Ishikawa (cell line): ENCODE results near the gene MCF2L2.

ENCODE experiments used
- CEBPB ChIP-seq: IDR thresholded peaks from 2 replicates; pipeline ENCODE4 v1.6.1; 2012
- CREB1 ChIP-seq: IDR thresholded peaks from 2 replicates; pipeline ENCODE4 v1.6.1; 2012; ENCODE audit warnings: low read depth
- EGR1 ChIP-seq: IDR thresholded peaks from 2 replicates; pipeline ENCODE4 v1.6.1; 2012
- EP300 ChIP-seq: IDR thresholded peaks from 2 replicates; pipeline ENCODE4 v1.6.1; 2012; ENCODE audit warnings: borderline replicate concordance
- FOXM1 ChIP-seq: IDR thresholded peaks from 2 replicates; pipeline ENCODE4 v1.6.1; 2012; ENCODE audit warnings: low read depth, borderline replicate concordance
- NFIC ChIP-seq: IDR thresholded peaks from 2 replicates; pipeline ENCODE4 v1.6.1; 2012
- RAD21 ChIP-seq: IDR thresholded peaks from 2 replicates; pipeline ENCODE4 v1.6.1; 2012; ENCODE audit warnings: low read depth
- TAF1 ChIP-seq: IDR thresholded peaks from 2 replicates; pipeline ENCODE4 v1.6.1; 2012; ENCODE audit warnings: low read depth, mild to moderate bottlenecking
- TCF12 ChIP-seq: IDR thresholded peaks from 2 replicates; pipeline ENCODE4 v1.6.1; 2012; ENCODE audit warnings: low read depth
- TEAD4 ChIP-seq: IDR thresholded peaks from 2 replicates; pipeline ENCODE4 v1.6.1; 2012
- YY1 ChIP-seq: IDR thresholded peaks from 2 replicates; pipeline ENCODE4 v1.6.1; 2012; ENCODE audit warnings: low read depth
- ZBTB7A ChIP-seq: IDR thresholded peaks from 2 replicates; pipeline ENCODE4 v1.6.1; 2012; ENCODE audit warnings: low read depth
- TF ChIP-seq, protein P1 (sequence below): IDR thresholded peaks from 2 replicates; pipeline ENCODE4 v1.6.1; 2012
- TF ChIP-seq, protein P2 (sequence below): IDR thresholded peaks from 2 replicates; pipeline ENCODE4 v1.6.1; 2012
- TF ChIP-seq, protein P3 (sequence below): IDR thresholded peaks from 2 replicates; pipeline ENCODE4 v1.6.1; 2012; ENCODE audit warnings: low read depth, mild to moderate bottlenecking

The MCF2L2 gene

DNA sequence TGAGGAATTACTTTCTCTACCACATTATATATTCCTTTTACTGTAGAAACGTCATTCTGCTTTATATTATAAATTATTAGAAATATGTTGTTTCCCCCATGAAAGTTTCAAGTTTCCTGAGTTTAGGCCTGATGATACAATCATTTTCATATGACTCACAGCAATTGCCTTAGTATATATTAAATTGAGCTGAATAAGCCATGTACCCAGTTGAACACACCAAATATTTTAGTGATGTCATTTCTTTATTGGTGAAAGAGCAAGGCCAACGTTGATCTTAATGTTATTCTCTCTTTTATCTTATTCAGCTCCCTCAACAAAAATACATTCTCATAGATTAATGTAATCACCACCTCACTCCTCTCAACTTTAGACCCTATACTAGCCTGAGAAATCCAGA, 144.5 kb downstream of the MCF2L2 start:
- TF ChIP-seq EP300 (no peak), ZBTB7A (no peak), CREB1 (no peak), FOXM1 (no peak)
- TF ChIP-seq, protein P1, sequence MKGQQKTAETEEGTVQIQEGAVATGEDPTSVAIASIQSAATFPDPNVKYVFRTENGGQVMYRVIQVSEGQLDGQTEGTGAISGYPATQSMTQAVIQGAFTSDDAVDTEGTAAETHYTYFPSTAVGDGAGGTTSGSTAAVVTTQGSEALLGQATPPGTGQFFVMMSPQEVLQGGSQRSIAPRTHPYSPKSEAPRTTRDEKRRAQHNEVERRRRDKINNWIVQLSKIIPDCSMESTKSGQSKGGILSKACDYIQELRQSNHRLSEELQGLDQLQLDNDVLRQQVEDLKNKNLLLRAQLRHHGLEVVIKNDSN: no peak

DNA sequence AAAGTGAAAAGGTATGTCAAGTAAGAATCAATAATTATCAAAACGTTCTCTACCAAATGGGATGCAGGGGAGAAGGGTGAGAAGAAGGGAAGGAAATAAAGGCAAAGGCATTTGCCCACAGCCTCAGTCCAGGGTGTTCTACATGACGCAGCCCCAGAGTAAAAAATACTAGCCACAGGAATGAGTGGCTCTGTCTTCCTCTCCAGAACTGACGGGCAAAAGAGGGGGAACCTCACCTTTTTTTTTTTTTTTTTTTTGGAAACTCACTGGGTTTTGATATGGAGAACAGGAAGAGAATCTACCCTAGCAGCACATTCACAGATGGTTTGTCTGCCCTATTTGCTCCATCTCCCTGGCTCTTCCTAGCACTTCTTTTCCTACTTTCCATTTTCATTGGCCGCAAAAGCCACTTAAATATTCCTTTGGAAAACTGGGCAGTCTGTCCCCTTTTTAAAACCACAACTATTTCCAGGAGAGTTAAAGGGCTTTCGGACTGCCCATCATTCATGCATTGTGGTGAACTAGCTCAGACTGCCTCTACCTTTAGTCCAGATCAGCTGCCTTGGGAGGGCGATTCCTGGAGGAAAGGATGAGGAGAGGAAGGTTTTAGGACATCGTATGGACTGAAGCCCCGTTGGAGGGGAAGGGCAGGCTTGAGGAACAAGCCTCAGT, 147.2 kb downstream of the MCF2L2 start:
- TF ChIP-seq FOXM1 (no peak), ZBTB7A (no peak), YY1 (no peak), TEAD4 (no peak), TAF1 (no peak), CREB1 (no peak), RAD21 (no peak), TCF12 (no peak), EP300 (no peak), CEBPB (no peak)
- TF ChIP-seq, protein P2, sequence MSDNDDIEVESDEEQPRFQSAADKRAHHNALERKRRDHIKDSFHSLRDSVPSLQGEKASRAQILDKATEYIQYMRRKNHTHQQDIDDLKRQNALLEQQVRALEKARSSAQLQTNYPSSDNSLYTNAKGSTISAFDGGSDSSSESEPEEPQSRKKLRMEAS: no peak

DNA sequence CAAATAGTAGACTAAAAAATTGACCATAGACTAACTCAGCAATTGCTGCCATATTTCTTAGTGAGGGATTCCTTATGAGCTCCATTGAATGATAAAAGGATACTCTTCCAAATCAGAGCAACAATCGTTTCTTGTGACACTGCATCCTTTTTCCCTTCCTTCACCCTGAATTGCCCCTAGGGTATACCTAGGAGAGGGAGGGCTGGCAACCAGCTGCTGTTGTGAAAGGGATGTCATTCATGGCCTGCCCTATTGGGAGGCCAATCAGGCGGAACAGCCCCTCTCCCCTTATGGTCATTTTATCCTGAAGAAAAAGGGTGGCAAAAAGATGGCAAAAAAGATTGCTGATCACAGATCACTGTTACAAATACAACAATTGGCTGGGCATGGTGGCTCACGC, 149.0 kb downstream of the MCF2L2 start:
- no peak for TF ChIP-seq TEAD4
- TF ChIP-seq EGR1: no peak
- no peak for TF ChIP-seq NFIC
- TF ChIP-seq, protein P3, sequence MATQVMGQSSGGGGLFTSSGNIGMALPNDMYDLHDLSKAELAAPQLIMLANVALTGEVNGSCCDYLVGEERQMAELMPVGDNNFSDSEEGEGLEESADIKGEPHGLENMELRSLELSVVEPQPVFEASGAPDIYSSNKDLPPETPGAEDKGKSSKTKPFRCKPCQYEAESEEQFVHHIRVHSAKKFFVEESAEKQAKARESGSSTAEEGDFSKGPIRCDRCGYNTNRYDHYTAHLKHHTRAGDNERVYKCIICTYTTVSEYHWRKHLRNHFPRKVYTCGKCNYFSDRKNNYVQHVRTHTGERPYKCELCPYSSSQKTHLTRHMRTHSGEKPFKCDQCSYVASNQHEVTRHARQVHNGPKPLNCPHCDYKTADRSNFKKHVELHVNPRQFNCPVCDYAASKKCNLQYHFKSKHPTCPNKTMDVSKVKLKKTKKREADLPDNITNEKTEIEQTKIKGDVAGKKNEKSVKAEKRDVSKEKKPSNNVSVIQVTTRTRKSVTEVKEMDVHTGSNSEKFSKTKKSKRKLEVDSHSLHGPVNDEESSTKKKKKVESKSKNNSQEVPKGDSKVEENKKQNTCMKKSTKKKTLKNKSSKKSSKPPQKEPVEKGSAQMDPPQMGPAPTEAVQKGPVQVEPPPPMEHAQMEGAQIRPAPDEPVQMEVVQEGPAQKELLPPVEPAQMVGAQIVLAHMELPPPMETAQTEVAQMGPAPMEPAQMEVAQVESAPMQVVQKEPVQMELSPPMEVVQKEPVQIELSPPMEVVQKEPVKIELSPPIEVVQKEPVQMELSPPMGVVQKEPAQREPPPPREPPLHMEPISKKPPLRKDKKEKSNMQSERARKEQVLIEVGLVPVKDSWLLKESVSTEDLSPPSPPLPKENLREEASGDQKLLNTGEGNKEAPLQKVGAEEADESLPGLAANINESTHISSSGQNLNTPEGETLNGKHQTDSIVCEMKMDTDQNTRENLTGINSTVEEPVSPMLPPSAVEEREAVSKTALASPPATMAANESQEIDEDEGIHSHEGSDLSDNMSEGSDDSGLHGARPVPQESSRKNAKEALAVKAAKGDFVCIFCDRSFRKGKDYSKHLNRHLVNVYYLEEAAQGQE: no peak
- TF ChIP-seq, protein P2: no peak
- TF ChIP-seq, protein P1: no peak
- TF ChIP-seq EP300: no peak
- TF ChIP-seq CEBPB: no peak
- TF ChIP-seq RAD21: no peak
- TF ChIP-seq CREB1: no peak
- no peak for TF ChIP-seq TCF12
- TF ChIP-seq ZBTB7A: no peak
- TF ChIP-seq YY1: no peak

DNA sequence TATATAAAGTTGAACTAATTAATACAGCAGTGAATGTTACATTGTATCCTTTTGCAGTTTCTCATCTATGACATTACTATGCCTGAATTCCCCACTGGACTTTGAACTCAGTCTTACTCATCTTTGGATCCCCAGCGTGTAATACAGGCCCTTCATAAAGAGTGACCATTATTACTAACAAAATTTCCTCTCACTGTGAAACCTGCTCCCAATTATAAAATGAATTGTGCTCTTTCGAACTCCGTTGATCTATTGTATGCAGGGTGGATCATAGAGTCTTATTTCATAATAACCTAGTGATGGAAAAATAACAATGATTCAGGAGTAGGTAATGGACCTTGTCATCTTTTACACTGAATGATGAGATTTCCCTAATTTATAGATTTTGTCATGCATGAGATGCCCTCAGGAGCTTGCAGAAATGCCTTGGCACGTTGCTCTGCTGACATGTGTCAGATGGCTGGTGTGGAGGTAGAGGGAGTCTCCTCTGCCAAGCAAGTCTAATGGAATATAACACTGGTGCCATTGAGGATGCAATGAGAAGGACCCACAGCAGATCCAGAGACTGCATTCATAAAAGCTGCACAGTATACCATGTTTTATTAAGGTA, 149.8 kb downstream of the MCF2L2 start:
- TF ChIP-seq NFIC: no peak
- TF ChIP-seq YY1: no peak
- no peak for TF ChIP-seq ZBTB7A
- TF ChIP-seq EGR1: no peak
- TF ChIP-seq CEBPB: no peak
- no peak for TF ChIP-seq TEAD4
- no peak for TF ChIP-seq CREB1
- TF ChIP-seq, protein P1: no peak
- TF ChIP-seq, protein P3: no peak
- no peak for TF ChIP-seq EP300
- no peak for TF ChIP-seq RAD21
- TF ChIP-seq TAF1: no peak
- no peak for TF ChIP-seq TCF12

DNA sequence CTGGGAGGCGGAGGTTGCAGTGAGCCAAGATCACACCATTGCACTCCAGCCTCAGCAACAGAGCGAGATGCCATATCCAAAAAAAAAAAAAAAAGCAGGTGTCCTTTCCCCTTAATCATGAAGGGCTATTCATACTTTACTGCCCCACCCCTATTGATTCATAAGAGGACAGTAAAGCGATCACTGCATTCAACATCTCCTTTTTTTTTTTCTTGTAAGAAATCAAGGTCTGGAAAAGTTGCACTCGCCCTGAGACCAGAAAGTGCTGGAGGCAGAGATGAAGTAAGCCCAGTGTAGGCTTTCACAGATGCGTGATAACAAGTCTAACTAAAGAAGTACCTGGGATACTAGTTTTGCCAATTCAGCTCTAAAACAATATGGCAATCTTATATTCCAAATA, 151.2 kb downstream of the MCF2L2 start:
- TF ChIP-seq, protein P2: no peak
- no peak for TF ChIP-seq EGR1
- no peak for TF ChIP-seq CEBPB
- no peak for TF ChIP-seq RAD21
- no peak for TF ChIP-seq TAF1
- no peak for TF ChIP-seq FOXM1
- no peak for TF ChIP-seq CREB1
- no peak for TF ChIP-seq YY1
- TF ChIP-seq TCF12: no peak
- TF ChIP-seq, protein P1: no peak
- no peak for TF ChIP-seq EP300
- no peak for TF ChIP-seq NFIC
- TF ChIP-seq ZBTB7A: no peak
- TF ChIP-seq, protein P3: no peak
- TF ChIP-seq TEAD4: no peak
